ENCODE measurements around the gene DLGAP1. TPM values are rescaled to one million over a fixed set of nuclear protein-coding genes. Genes with fewer than 3 reads are reported as not detected.

DLGAP1 gene
- total RNA-seq, 1 experiment from 2014 or later, result 0.39 TPM

DNA sequence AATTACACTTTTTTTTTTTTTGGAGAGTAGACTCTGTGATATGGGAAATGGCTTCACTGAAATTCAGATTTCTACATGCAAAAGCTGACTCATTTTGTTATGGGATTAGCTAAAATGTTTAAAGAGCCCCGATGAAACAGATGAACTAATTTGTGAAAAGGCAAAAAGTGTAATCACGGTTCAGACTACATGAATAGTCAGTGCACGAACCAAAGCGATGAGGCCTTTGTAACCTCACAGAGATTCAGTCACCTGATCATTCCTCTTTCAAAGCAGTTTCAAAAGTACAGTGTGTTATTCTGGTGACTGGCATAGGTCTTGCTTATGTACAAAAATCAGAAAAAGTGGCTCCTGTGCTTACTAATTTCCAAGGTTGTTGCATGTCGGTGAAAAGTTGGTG, 960.5 kb downstream of the DLGAP1 start (continued):
- TF ChIP-seq CTCF (IDR thresholded peaks at IDR 0.05 in 2 of 3, conservative IDR thresholded peaks at IDR 0.05 in 1 of 3; ENCODE audit: borderline replicate concordance in 1 of 3, insufficient read depth in 1 of 3, low read depth in 2 of 3, low read length in 2 of 3) (no peak), YY1 (IDR thresholded peaks at IDR 0.05; ENCODE audit: extremely low read depth, insufficient replicate concordance, low read depth, low read length) (no peak), EZH2phosphoT487 (IDR thresholded peaks at IDR 0.05; ENCODE audit: borderline replicate concordance) (no peak), FOSL1 (IDR thresholded peaks at IDR 0.05; ENCODE audit: low read depth) (no peak)

- ChIA-PET POLR2A (no interaction called here), CTCF (no interaction called here), RAD21 (ENCODE audit: low non-redundant PET in 1 of 2, low total read pairs in 2 of 2, uncharacterized antibody in 2 of 2, unreplicated experiment in 2 of 2) (no interaction called here)
- intact Hi-C loops (cut with micrococcal nuclease), result loop anchor here (5.0 kb wide), 1 partner anchor 68 kb away; no protein-coding TSS in a partner anchor
- Histone ChIP-seq H2AFZ (ENCODE audit: low read depth, low read length, poor library complexity, severe bottlenecking) (no peak overlapping the region), H3K79me2 (ENCODE audit: insufficient read depth, low read length) (no peaks in the 10 kb centered on the region), H3K4me2 (ENCODE audit: low read length) (no peak overlapping the region), H3K4me1 (ENCODE audit: control insufficient read depth in 1 of 2, insufficient read depth in 2 of 2, low read length in 2 of 2) (peaks cover 0 to 11% of the 10 kb centered on the region in 2 experiments; a peak in 2 of 4 replicates), H3K36me3 (ENCODE audit: control insufficient read depth in 1 of 2, insufficient read depth in 2 of 2, low read length in 2 of 2) (no peaks in the 10 kb centered on the region), H3K9me3 (ENCODE audit: control insufficient read depth in 1 of 2, insufficient read depth in 1 of 2, low read depth in 1 of 2, low read length in 2 of 2) (no peaks in the 10 kb centered on the region), H3K4me3 (replicated peaks in 1 of 2; ENCODE audit: low read depth in 1 of 2, low read length in 2 of 2) (no peak overlapping the region), H4K20me1 (ENCODE audit: insufficient read depth) (no peaks in the 10 kb centered on the region), H3K9ac (ENCODE audit: low read length) (no peak overlapping the region), H3K27ac (ENCODE audit: low read depth, low read length) (no peak overlapping the region), H3K9me2 (ENCODE audit: insufficient read depth) (no peaks in the 10 kb centered on the region), H3K27me3 (ENCODE audit: insufficient read depth, low read length) (no peaks in the 10 kb centered on the region)
- ATAC-seq (no peak), DNase-seq (ENCODE audit: low read depth, low spot score) (no peak)
- BruUV-seq (replicated peaks), result no TSS peak
- TF ChIP-seq RAD21 (IDR thresholded peaks at IDR 0.05; ENCODE audit: low read depth), result no peak
- TF ChIP-seq EGR1 (IDR thresholded peaks at IDR 0.05; ENCODE audit: low read depth), result no peak
- TF ChIP-seq JUND (IDR thresholded peaks at IDR 0.05), result no peak
- no peak for TF ChIP-seq EZH2phosphoT487 (IDR thresholded peaks at IDR 0.05; ENCODE audit: borderline replicate concordance)
- TF ChIP-seq ZFX (IDR thresholded peaks at IDR 0.05), result no peak
- no peak for TF ChIP-seq CEBPB (IDR thresholded peaks at IDR 0.05; ENCODE audit: low read depth)
- no peak for TF ChIP-seq EZH2 (IDR thresholded peaks at IDR 0.05)
Measured at GRCh38 chr18:3494245-3494526, 960.9 kb downstream of the DLGAP1 start.

Data from HCT116 (cell line).